OCI-LY1 (cell line): ENCODE data around the gene FAM20C.

Source experiments
- H2AFZ ChIP-seq: fragments of 200-600 bp; sonication (generic), shearing (Covaris generic); 2 replicates; pipeline ENCODE4 v1.6.0; 2014; ENCODE audit warnings: antibody characterized with exemption, mild to moderate bottlenecking, low read length
- H3F3A ChIP-seq: fragments of 200-600 bp; sonication (generic), shearing (Covaris generic); 2 replicates; pipeline ENCODE4 v1.6.0; 2014; ENCODE audit warnings: mild to moderate bottlenecking, antibody characterized with exemption, low read length, moderate library complexity; ENCODE audit not compliant: insufficient read depth
- H3K27ac ChIP-seq: fragments of 200-600 bp; sonication (generic); 2 replicates; pipeline ENCODE4 v1.5.1; 2014; ENCODE audit warnings: low read length, mixed run types, mild to moderate bottlenecking, low read depth; ENCODE audit not compliant: poor library complexity, severe bottlenecking
- H3K27me3 ChIP-seq: fragments of 200-600 bp; sonication (generic); 2 replicates; pipeline ENCODE4 v1.6.0; 2014; ENCODE audit warnings: antibody characterized with exemption, mild to moderate bottlenecking, low read length, moderate library complexity; ENCODE audit not compliant: insufficient read depth
- H3K36me3 ChIP-seq: fragments of 200-600 bp; sonication (generic); 2 replicates; pipeline ENCODE4 v1.6.1; 2014; ENCODE audit warnings: mild to moderate bottlenecking, antibody characterized with exemption, low read length, moderate library complexity, mixed read lengths; ENCODE audit not compliant: insufficient read depth
- H3K4me1 ChIP-seq: fragments of 200-600 bp; sonication (generic); 2 replicates; pipeline ENCODE4 v1.5.1; 2014; ENCODE audit warnings: mild to moderate bottlenecking, low read length, moderate library complexity; ENCODE audit not compliant: insufficient read depth, severe bottlenecking
- H3K4me2 ChIP-seq: fragments of 200-600 bp; sonication (generic), shearing (Covaris generic); 2 replicates; pipeline ENCODE4 v1.6.1; 2014; ENCODE audit warnings: low read length
- H3K4me3 ChIP-seq: fragments of 200-600 bp; sonication (generic); 2 replicates; pipeline ENCODE4 v1.5.1; 2014; ENCODE audit warnings: low read length, low read depth, mild to moderate bottlenecking, mixed read lengths; ENCODE audit not compliant: poor library complexity, severe bottlenecking
- H3K79me2 ChIP-seq: fragments of 200-600 bp; shearing (Covaris generic); 2 replicates; pipeline ENCODE4 v1.6.1; 2016; ENCODE audit warnings: mixed run types, low read length, mixed read lengths; ENCODE audit not compliant: insufficient read depth
- H3K9ac ChIP-seq: fragments of 200-600 bp; sonication (generic), shearing (Covaris generic); 2 replicates; pipeline ENCODE4 v1.6.1; 2014; ENCODE audit warnings: mild to moderate bottlenecking, low read length, mixed read lengths
- H3K9me2 ChIP-seq: fragments of 200-600 bp; sonication (generic), shearing (Covaris generic); 2 replicates; pipeline ENCODE4 v1.6.1; 2014; ENCODE audit warnings: low read depth, mild to moderate bottlenecking, low read length, mixed read lengths
- H3K9me3 ChIP-seq: fragments of 200-600 bp; shearing (Covaris generic); 2 replicates; pipeline ENCODE4 v1.6.1; 2014; ENCODE audit warnings: low read length, mixed read lengths
- H4K20me1 ChIP-seq: fragments of 200-600 bp; sonication (generic), shearing (Covaris generic); 2 replicates; pipeline ENCODE4 v1.6.0; 2016; ENCODE audit warnings: mild to moderate bottlenecking, low read length; ENCODE audit not compliant: insufficient read depth
- EZH2 ChIP-seq: fragments of 200-600 bp; sonication (generic), shearing (Covaris generic); IDR thresholded peaks from 2 replicates; pipeline ENCODE4 v1.8.0; 2017; ENCODE audit warnings: borderline replicate concordance, mixed run types, mild to moderate bottlenecking, antibody characterized with exemption, low read length, moderate library complexity, mixed read lengths
- TF ChIP-seq, protein P1 (sequence below): fragments of 200-600 bp; sonication (generic), shearing (Covaris generic); IDR thresholded peaks from 2 replicates; pipeline ENCODE4 v1.5.1; 2017; ENCODE audit warnings: mild to moderate bottlenecking, antibody characterized with exemption, low read length, moderate library complexity, mixed read lengths

FAM20C gene

DNA sequence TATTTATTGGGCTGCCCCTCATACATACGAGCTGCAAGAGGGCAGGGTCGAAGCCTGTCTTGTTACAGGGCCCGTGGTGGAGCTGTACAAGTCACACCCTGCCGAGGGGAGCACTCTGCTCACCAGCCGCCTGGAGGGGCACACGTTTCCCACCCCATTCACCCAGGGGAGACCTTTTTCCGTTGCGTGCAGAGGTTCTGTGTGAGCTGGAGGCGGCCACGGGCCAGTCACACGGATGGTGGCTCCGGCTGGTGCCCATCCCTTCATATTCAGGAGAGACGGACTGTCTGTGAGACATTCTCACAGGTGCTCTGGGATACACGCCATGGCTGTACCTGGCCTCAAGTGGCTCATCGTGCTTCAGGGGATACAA, 47.9 kb upstream of the FAM20C start:
- Histone ChIP-seq H3K27ac (no peak overlapping the region), H3K4me1 (peaks cover 1% of the 10 kb centered on the region), H4K20me1 (no peaks in the 10 kb centered on the region), H3K4me3 (no peak overlapping the region), H3K9ac (no peak overlapping the region), H3F3A (no peaks in the 10 kb centered on the region), H3K4me2 (no peak overlapping the region), H3K36me3 (no peaks in the 10 kb centered on the region), H3K9me3 (no peaks in the 10 kb centered on the region), H3K9me2 (no peaks in the 10 kb centered on the region), H3K27me3 (peaks cover 3% of the 10 kb centered on the region; the same call in 1 of the 2 replicates), H3K79me2 (no peaks in the 10 kb centered on the region), H2AFZ (no peak overlapping the region)
- TF ChIP-seq EZH2 = no peak
- TF ChIP-seq, protein P1, sequence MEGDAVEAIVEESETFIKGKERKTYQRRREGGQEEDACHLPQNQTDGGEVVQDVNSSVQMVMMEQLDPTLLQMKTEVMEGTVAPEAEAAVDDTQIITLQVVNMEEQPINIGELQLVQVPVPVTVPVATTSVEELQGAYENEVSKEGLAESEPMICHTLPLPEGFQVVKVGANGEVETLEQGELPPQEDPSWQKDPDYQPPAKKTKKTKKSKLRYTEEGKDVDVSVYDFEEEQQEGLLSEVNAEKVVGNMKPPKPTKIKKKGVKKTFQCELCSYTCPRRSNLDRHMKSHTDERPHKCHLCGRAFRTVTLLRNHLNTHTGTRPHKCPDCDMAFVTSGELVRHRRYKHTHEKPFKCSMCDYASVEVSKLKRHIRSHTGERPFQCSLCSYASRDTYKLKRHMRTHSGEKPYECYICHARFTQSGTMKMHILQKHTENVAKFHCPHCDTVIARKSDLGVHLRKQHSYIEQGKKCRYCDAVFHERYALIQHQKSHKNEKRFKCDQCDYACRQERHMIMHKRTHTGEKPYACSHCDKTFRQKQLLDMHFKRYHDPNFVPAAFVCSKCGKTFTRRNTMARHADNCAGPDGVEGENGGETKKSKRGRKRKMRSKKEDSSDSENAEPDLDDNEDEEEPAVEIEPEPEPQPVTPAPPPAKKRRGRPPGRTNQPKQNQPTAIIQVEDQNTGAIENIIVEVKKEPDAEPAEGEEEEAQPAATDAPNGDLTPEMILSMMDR = no peak

DNA sequence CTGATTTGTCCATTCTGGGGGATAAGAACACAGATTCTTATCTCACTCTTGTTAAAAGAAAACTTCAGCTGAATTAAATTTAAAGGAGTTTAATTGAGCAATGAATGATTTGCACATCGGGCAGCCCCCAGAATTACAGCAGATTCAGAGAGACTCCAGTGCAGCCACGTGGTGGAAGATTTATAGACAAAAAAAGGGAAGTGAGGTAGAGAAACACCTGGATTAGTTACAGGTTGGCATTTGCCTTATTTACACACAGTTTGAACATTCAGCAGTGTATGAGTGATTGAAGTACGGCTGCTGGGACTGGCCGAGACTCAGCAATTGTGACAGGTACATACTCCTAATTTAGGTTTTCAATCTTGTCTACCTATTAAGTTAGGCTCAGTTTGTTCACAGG, 46.5 kb upstream of the FAM20C start:
- Histone ChIP-seq H3K9me2 (no peaks in the 10 kb centered on the region), H3K4me1 (peaks cover 6% of the 10 kb centered on the region), H3K4me3 (no peak overlapping the region)

GRCh38 chr7:148543-148931, 43.8 kb upstream of the FAM20C start:
- H3K9ac ChIP-seq = peak overlapping the region; percentile 37; the same call in 1 of the 2 replicates
- no peaks in the 10 kb centered on the region for H3K9me3 ChIP-seq
- H3K4me3 ChIP-seq = peak overlapping the region; percentile 56
- peak overlapping the region; percentile 61 for H3K4me2 ChIP-seq
- no peaks in the 10 kb centered on the region; the same call in 1 of the 2 replicates for H3K27me3 ChIP-seq
- peak overlapping the region; percentile 74; the same call in 1 of the 2 replicates for H2AFZ ChIP-seq
- H3K36me3 ChIP-seq = no peaks in the 10 kb centered on the region
- H4K20me1 ChIP-seq = no peaks in the 10 kb centered on the region
- TF ChIP-seq, protein P1 = no peak
- TF ChIP-seq EZH2 = no peak
- no peaks in the 10 kb centered on the region for H3K79me2 ChIP-seq
- H3K9me2 ChIP-seq = no peaks in the 10 kb centered on the region
- no peak overlapping the region for H3K27ac ChIP-seq
- peaks cover 6% of the 10 kb centered on the region for H3K4me1 ChIP-seq
- H3F3A ChIP-seq = no peaks in the 10 kb centered on the region

More for the DNA sequence above, 46.5 kb upstream of the FAM20C start:
- H3K9ac ChIP-seq = no peak overlapping the region
- H4K20me1 ChIP-seq = no peaks in the 10 kb centered on the region
- no peak overlapping the region for H3K4me2 ChIP-seq
- H3K36me3 ChIP-seq = no peaks in the 10 kb centered on the region
- no peaks in the 10 kb centered on the region for H3F3A ChIP-seq
- TF ChIP-seq, protein P1 = no peak
- no peak for TF ChIP-seq EZH2
- H3K27ac ChIP-seq = no peak overlapping the region
- H3K27me3 ChIP-seq = peaks cover 3% of the 10 kb centered on the region; the same call in 1 of the 2 replicates
- no peaks in the 10 kb centered on the region for H3K9me3 ChIP-seq
- H2AFZ ChIP-seq = no peak overlapping the region
- H3K79me2 ChIP-seq = no peaks in the 10 kb centered on the region
